Retinal pigment epithelial cell (primary cell): ENCODE results near the gene ROR2.
A peak's percentile ranks its signal among the peaks of the same experiment; 100 is the strongest.

ENCODE experiments used
- DNase-seq: peaks from one replicate; pipeline ENCODE4 v3.0.0-alpha.2; 2010; ENCODE audit warnings: low read depth
- H3K4me3 ChIP-seq: 2 replicates; pipeline ENCODE4 v1.5.1; 2011; ENCODE audit warnings: mild to moderate bottlenecking, low read length, control low read depth, moderate library complexity
- CTCF ChIP-seq: conservative IDR thresholded peaks from 2 replicates; pipeline ENCODE4 v1.5.1; 2011; ENCODE audit warnings: low read depth, low read length, control low read depth, inconsistent platforms

The ROR2 gene

GRCh38 chr9:91963711-91964240 is 13.7 kb upstream of the ROR2 start:
- no peak for TF ChIP-seq CTCF
- no peak for DNase-seq
- H3K4me3 ChIP-seq, result no peak overlapping the region

GRCh38 chr9:91960367-91960766 is 10.3 kb upstream of the ROR2 start:
- TF ChIP-seq CTCF, result no peak
- no peak overlapping the region for H3K4me3 ChIP-seq
- DNase-seq, result no peak

- no peak overlapping the region for H3K4me3 ChIP-seq
- DNase-seq, result no peak
- TF ChIP-seq CTCF, result no peak
These were observed 8.1 kb upstream of the ROR2 start for GRCh38 chr9:91958174-91958573.

GRCh38 chr9:91954841-91955471 is 4.9 kb upstream of the ROR2 start:
- no peak overlapping the region for H3K4me3 ChIP-seq
- peak; percentile 89 for TF ChIP-seq CTCF
- no peak for DNase-seq

- no peak for DNase-seq
These were observed 3.7 kb upstream of the ROR2 start for GRCh38 chr9:91953718-91954117.

GRCh38 chr9:91951944-91952520 is 2.0 kb upstream of the ROR2 start:
- no peak for DNase-seq
- TF ChIP-seq CTCF, result no peak
- no peak overlapping the region for H3K4me3 ChIP-seq

More at GRCh38 chr9:91953718-91954117, 3.7 kb upstream of the ROR2 start:
- H3K4me3 ChIP-seq, result no peak overlapping the region
- TF ChIP-seq CTCF, result no peak

GRCh38 chr9:91949392-91949945 is 559 bp downstream of the ROR2 start:
- peak overlapping the region; percentile 46 for H3K4me3 ChIP-seq
- DNase-seq, result no peak
- no peak for TF ChIP-seq CTCF
